ENCODE data around the gene RAB26.

Gene RAB26

GRCh38 chr16:2181952-2182351, 33.5 kb downstream of the RAB26 start:
- no peak for DNase-seq

GRCh38 chr16:2183671-2184070, 35.2 kb downstream of the RAB26 start:
- DNase-seq = no peak

DNA sequence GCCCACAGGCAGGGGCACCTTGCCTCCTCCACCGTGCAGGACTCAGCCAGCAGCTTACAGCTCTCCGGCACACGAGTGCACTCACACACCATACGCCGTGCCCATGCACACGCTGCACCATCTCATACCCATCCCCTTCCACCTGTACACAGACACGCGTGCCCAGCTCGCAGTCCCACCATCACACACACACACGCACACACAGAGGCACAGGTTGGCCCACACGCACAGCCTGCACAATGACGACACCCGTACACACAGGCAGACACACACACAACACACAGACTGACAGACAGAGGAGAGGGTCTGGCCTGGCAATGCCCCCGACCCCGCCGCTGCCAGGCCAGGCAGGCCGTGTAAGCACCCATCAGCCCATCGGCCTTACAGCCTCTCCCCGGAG, 35.9 kb downstream of the RAB26 start:
- DNase-seq = no peak

DNA sequence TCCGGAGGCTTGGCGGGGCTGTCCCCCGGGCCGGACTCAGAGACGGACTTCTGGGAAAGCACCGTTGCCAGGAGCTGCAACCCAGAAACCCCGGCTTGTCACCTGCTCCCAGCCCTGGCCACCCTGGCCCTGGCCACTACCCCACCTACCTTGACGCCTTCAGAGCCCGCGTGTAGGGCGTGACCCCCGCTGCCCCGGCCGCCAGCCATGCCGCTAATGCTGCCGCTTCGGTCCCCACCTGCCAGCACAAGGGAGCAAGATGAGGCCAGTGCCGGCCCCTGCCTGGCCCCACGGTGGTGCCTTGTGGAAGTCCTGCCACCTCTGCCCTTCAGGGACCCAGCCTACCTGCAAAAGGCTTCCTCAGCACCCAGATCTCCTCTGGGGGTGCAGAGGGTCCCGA, 36.5 kb downstream of the RAB26 start:
- no peak for DNase-seq

DNA sequence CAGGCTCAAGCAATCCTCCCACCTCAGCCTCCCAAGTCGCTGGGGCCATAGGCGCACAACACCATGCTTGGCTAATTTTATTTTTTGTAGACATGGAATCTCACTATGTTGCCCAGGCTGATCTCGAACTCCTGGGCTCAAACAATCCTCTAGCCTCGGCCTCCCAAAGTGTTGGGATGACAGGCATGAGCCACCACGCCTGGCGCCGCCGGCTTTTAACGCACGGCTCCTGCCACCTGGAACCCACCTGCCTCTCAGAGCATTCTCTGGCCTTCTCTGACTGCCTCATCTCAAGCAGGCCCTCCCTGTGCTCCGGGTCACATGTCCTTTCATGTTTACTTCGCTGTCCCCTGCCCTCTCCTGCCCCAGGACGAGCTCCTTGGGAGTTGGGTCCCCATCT, 37.6 kb downstream of the RAB26 start:
- no peak for DNase-seq

DNA sequence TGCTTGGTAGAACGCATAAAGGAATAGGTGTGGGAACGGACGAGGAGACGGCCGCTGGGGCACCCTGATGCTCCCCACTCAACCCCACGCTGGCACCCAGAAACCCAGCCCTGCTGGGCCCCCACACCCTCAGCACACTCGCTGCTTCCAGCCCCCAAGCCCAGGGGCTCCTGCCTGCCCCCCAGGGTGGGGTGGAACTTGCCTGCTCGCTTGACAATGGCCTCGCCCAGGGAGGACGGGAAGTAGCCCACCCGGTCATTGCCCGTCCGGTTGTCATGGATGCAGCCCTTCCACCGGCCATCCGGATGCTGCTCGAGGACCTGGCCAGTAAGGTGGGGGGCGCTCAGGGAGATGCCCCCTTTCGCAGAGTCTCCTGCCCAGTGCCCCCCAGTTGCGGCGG, 38.1 kb downstream of the RAB26 start:
- DNase-seq = no peak

- DNase-seq = no peak
Measured at GRCh38 chr16:2187212-2187611, 38.8 kb downstream of the RAB26 start.

GRCh38 chr16:2188395-2188794, 40.0 kb downstream of the RAB26 start:
- DNase-seq = no peak

DNA sequence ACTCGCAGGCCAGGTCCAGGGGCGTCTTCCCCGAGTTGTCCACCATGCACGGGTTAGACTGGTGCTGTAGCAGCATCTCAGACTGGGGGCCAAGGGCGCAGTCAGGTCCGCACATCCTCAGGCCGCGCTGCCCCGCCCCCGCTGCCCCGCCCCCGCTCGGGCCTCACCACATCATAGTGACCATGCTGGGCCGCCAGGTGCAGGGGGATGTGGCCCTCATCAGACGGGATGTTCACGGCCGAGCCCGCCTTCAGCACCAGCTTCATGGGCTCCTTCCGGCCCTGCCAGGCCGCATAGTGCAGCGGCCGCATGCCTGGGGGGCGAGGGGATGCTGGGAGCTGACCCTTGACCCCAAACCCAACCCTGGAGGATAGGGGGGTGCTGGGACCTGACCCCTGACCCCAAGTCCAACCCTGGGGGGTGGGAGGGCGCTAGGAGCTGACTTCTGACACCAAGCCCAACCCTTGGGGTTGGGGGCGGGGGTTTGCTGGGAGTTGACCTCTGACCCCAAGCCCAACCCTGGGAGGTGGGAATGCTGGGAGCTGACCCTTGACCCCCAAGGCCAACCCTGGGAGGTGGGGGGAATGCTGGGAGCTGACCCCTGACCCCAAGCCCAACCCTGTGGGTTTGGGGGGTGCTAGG, 40.9 kb downstream of the RAB26 start:
- no peak for DNase-seq

DNA sequence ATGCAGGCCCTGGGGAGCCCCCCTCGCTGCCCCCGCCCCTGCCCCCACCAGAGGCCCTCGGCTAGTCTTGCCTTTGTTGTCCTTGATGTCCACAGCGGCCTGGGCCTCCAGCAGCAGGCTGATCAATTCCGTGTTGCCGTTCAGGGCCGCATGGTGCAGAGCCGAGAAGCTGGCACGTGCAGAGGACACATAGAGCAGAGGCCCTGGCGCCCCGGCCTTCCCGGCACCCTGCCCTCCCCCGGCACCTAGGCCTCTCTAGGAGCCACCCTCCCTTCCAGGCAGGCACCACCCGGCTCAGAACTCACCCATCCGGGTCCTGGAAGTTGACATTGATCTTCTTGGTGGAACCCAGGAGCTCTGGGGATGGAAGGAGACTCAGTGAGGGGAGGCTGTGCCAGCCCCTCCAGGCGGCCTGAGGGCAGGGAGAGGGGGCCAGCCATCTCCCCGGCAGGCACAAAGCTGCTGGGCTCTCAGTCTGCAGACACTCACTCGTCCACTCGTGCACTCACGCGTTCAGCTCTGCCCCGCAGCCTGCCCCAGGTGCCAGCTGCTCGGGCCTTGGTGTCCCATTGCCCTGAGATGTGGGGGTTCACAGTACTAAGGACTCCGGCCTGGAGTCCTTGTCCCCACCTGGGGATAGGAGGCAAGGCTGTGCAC, 41.7 kb downstream of the RAB26 start:
- no peak for DNase-seq

GRCh38 chr16:2190659-2191445, 42.4 kb downstream of the RAB26 start:
- DNase-seq = no peak

- DNase-seq = no peak
Measured at GRCh38 chr16:2191446-2191706, 43.0 kb downstream of the RAB26 start.

DNA sequence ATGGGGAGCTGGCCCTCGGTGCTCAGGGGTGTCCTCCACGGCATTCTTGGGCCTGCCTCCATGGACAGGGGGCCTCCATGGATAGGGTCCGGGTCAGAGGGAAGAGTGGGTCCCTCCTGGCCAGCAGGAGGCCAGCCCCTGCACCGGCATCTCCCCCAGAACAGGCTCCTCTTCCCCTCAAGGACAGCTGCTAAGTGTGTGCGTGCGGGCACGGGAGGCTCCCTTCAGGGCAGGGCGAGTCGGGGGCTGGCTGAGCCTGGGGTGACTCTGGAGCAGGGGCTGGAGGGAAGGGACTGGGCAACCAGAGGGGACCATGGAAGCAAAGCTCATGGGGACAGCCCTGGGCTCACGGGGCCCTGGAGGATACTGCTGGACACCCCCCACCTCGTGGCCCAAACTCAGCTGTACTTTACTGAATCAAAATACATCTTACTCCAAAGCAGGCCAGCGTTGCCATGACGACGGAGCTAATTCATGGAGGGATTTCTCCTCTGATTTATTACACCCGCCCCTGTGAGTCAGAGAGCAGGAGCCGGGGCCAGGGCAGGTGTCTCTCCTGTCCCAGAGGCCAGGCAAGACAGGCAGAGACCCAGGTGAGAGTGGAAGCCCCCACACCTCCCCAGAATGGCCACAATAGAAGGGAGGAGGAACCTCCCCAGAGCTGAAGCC, 45.9 kb downstream of the RAB26 start:
- no peak for DNase-seq

- DNase-seq = peak; percentile 72
Measured at GRCh38 chr16:2194852-2195321, 46.5 kb downstream of the RAB26 start.

DNA sequence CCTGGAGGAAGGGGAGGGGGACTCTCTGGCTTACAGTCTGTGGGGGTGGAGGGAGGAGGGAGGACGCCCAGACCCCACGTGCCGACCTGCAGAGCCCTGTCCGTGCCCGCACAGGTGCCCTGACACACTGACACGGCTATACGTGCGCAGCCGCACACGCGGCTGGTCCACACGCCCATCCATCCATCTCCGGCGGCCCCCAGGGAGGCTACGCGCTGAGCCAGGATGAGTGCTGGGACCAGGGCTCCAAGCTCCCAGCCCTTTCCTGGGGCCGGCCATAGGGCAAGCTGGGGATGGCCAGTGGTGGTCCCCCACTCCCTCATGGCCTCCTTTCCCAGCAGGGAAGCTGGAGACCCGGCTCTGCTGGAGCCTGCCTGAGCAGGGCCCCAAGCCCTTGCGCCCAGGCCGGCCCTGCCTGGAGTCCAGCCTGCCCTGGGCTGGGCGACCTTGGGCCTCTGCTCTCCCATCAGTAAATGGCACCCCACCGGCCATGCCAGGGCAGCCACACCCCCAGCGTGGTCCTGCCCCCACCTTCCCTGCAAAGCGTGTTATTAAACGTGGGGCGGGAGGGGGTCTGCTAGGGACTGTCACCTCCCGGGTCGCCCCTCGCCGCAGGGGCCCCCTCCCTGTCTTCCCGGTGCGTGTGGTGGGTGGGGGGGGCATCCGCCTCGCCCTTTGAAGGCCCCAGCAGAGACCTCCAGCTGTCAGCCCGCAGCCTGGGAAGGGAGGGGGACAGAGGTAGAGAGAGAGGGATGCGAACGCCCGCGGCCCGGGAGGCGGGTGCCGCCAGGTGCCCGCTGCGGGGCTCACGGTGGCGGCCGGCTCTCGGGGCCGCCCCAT, 47.1 kb downstream of the RAB26 start:
- peak; percentile 5 for DNase-seq

DNA sequence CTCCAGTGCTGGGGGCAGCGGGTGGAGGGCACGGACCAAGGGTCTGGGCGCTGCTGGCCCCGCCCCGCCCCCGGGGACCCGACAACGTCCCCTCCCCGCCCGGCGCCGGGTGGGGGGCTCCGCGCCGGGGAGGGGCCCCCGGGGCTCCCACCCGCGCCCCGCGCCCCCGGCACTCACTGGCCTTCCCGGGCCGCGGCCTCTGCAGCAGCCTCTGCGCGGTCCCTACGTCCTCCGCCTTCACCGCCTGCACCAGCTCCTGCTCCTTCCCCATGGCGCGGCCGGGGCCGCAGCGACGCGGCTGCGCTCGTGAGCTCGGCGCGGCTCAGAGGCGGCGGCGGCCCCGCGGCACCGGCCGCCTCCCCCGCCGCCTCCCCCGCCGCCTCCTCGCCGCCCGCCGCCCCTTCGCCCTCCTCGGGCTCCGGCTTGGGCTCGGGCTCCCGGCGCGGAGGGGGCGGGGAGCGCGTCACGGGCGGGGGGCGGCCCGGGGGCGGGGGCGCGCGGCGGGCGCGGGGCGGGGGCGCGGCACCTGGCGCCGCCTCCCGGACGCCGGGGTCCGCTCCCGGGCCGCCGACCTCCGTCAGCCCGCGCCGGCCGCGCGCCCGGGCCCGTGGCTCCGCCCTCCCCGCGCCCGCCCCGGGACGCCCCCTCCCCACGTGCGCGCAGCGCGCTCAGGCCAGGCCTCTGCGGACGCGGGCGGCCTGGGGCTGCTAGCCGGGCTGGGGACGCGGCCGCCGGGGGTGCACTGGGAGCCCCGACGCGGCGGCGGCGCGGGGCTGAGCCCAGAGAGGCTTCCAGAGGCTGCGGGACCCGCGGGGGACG, 47.9 kb downstream of the RAB26 start, which contains the start of gene CASKIN1:
Gene CASKIN1 (minus strand): TSS at position 444 of the 819 bp plus-strand sequence. CDS start 173 bp downstream, at position 271.
- DNase-seq = no peak

GRCh38 chr16:2196981-2197511, 48.6 kb downstream of the RAB26 start:
- DNase-seq = no peak

- DNase-seq = no peak
Measured at GRCh38 chr16:2197765-2198164, 49.3 kb downstream of the RAB26 start.

DNA sequence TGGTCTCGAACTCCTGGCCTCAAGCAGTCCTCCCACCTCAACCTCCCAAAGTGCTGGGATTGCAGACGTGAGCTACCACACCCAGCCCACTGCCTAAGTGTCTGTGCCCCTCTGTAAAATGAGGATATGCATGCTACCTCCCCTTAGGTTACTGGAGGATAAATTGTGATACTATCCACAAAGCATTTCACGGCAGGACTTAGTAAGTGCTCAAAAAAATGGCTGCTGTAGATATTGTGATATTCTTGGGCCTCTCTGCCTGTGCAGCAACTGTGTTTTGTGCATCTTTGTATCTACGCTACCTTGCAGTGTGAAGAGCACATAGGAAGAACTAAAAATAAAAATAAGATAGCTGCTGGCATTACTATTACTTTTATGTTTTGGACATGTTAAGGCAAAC, 49.9 kb downstream of the RAB26 start:
- DNase-seq = no peak

GRCh38 chr16:2199095-2199494, 50.7 kb downstream of the RAB26 start:
- DNase-seq = no peak

DNA sequence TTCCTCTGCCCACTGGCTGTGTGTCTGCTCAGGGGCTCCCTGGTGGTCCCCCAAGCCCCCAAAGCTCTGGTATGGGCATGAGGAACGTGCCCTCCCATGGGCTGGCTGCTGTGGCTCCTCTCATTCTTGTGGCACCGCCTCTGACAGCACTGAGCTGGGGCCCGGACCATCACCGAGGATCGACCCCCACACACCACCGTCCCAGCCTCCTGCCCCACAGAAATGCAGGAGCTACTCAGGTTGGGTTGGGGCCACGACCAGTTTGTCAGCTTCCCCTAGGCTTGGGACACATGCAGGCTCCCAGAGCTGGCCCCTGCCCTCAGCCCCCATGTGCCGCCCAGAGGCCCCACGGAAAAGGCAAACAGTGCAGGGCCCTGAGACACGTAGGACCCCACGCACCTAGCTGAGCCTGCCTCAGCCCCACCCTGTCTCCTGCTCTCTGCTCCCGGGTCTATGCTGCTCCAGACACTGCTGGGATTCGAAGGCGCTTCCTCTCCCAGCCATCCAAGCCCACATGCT, 51.3 kb downstream of the RAB26 start:
- DNase-seq = no peak
